ENCODE data around the gene KIAA1210.
"Not testable (repeated sequence)": the region's sequence is repeated elsewhere in the genome, so short reads cannot be mapped to it uniquely, and the experiment has no call there.

Gene KIAA1210

GRCh38 chrX:119029656-119030055, 98.0 kb downstream of the KIAA1210 start:
- DNase-seq: not testable (repeated sequence)

- no peak for DNase-seq
Observed at GRCh38 chrX:119028733-119029330, 98.8 kb downstream of the KIAA1210 start.
